Brain microvascular endothelial cell (primary cell): ENCODE measurements around the gene ZNF488.

Experiments used
- DNase-seq: peaks from one replicate; pipeline ENCODE4 v3.0.0-alpha.2; 2020
- H3K27ac ChIP-seq: fragments of 250-450 bp; sonication (Bioruptor Pico); 2 replicates; pipeline ENCODE4 v1.5.1; 2020; ENCODE audit warnings: mild to moderate bottlenecking, moderate library complexity
- H3K27me3 ChIP-seq: fragments of 250-450 bp; sonication (Bioruptor Pico); replicated peaks from 2 replicates; pipeline ENCODE4 v1.5.1; 2020; ENCODE audit warnings: mild to moderate bottlenecking
- H3K36me3 ChIP-seq: fragments of 250-450 bp; sonication (Bioruptor Pico); replicated peaks from 2 replicates; pipeline ENCODE4 v1.5.1; 2020; ENCODE audit warnings: mild to moderate bottlenecking
- H3K4me3 ChIP-seq: 2 replicates; pipeline ENCODE4 v1.5.1; 2011; ENCODE audit warnings: low read depth, mild to moderate bottlenecking, control low read depth, low read length, moderate library complexity
- in situ Hi-C: cut with HindIII; loops from 2 replicates; pipeline ENCODE4 v1.10.0; 2017; ENCODE audit warnings: low sequenced_read_pairs, low pct_ligation_motif_present
- TF ChIP-seq, protein P1 (sequence below): IDR thresholded peaks from 2 replicates; pipeline ENCODE4 v1.5.1; 2011; ENCODE audit warnings: low read depth, mild to moderate bottlenecking, moderate library complexity, low read length, control low read depth, inconsistent platforms; ENCODE audit errors: missing control alignments

Gene ZNF488

DNA sequence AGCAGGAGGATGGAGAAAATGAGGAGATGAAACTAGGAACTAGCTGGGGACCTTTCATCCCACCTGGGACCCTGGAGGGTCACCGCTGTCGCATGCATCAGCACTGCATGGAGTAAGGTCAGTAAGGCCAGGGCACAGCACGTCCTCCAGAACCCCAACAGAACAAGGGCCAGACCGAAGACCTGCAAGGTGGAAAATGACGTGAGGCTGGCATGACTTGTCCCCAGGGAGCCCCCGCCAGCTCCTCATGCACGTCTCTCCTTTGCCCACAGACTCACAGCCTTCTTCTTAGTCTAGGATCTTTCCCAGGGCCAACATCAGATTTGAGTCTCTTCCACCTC lies 4.7 kb downstream of the ZNF488 start:
- Histone ChIP-seq H3K27ac (no peak overlapping the region), H3K4me3 (no peak overlapping the region), H3K36me3 (no peaks in the 10 kb centered on the region), H3K27me3 (no peaks in the 10 kb centered on the region)
- no peak for DNase-seq
- in situ Hi-C loops, result no loop called here
- TF ChIP-seq, protein P1, sequence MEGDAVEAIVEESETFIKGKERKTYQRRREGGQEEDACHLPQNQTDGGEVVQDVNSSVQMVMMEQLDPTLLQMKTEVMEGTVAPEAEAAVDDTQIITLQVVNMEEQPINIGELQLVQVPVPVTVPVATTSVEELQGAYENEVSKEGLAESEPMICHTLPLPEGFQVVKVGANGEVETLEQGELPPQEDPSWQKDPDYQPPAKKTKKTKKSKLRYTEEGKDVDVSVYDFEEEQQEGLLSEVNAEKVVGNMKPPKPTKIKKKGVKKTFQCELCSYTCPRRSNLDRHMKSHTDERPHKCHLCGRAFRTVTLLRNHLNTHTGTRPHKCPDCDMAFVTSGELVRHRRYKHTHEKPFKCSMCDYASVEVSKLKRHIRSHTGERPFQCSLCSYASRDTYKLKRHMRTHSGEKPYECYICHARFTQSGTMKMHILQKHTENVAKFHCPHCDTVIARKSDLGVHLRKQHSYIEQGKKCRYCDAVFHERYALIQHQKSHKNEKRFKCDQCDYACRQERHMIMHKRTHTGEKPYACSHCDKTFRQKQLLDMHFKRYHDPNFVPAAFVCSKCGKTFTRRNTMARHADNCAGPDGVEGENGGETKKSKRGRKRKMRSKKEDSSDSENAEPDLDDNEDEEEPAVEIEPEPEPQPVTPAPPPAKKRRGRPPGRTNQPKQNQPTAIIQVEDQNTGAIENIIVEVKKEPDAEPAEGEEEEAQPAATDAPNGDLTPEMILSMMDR, result no peak

GRCh38 chr10:47378606-47379444 lies 5.3 kb downstream of the ZNF488 start:
- no peak overlapping the region for H3K27ac ChIP-seq
- in situ Hi-C loops, result no loop called here
- H3K27me3 ChIP-seq, result no peaks in the 10 kb centered on the region
- no peak for DNase-seq
- TF ChIP-seq, protein P1, result no peak
- no peaks in the 10 kb centered on the region for H3K36me3 ChIP-seq
- H3K4me3 ChIP-seq, result no peak overlapping the region

GRCh38 chr10:47378183-47378510 lies 5.9 kb downstream of the ZNF488 start:
- in situ Hi-C loops, result no loop called here
- TF ChIP-seq, protein P1, result no peak
- no peak for DNase-seq
- Histone ChIP-seq H3K27me3 (no peaks in the 10 kb centered on the region), H3K27ac (no peak overlapping the region), H3K36me3 (no peaks in the 10 kb centered on the region), H3K4me3 (no peak overlapping the region)

GRCh38 chr10:47376522-47377220 lies 7.4 kb downstream of the ZNF488 start:
- H3K27ac ChIP-seq, result no peak overlapping the region
- in situ Hi-C loops, result no loop called here
- H3K27me3 ChIP-seq, result no peaks in the 10 kb centered on the region
- TF ChIP-seq, protein P1, result no peak
- H3K4me3 ChIP-seq, result no peak overlapping the region
- H3K36me3 ChIP-seq, result no peaks in the 10 kb centered on the region
- DNase-seq, result no peak

DNA sequence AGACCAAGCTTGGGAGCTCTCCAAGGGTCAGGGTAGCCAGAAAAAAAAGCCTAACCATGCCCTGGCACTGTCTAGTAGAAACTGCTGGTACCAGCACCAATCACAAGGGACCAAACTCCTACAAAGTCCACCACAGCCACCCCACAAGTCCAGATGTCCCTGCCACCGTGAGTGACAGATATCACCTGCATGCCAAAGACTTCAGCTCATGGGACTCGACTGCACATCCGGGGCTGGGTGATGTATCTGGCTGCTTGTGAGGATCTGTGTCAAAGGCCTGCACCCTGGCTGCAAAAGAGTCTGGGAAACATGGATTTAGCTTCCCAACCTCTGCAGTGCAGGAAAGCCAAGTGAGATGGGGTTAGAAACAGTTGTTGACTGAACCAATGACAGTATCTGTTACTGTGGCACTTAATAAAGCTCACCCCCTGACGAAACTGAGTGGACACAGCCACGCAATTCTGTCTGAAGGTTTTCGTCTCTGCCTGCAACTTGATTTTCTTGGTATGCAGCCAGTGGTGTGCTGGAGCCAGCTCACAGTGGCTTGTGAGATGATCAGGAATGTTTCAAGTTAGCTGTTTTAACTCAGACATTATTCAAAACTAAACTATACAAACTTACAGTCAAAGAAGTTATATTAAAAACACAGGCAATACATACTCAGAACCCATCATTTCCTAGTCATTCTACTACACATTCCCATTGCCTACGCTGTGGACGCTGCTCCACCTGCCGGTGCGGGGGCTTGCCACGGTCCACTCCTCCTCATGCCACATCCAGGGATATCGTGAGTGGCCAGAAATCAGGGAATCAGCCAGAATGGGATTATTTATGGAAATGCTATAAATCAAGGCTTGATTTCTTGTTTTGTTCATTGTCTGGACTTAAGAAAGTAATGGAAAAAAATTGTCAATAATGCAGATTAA lies 9.2 kb downstream of the ZNF488 start:
- H3K36me3 ChIP-seq, result no peaks in the 10 kb centered on the region
- DNase-seq, result peak; percentile 54
- H3K4me3 ChIP-seq, result no peak overlapping the region
- no peak overlapping the region for H3K27ac ChIP-seq
- in situ Hi-C loops, result no loop called here
- no peaks in the 10 kb centered on the region for H3K27me3 ChIP-seq
- TF ChIP-seq, protein P1, result no peak
